Neural progenitor cell (in vitro differentiated cells): ENCODE measurements around the gene CHCT1.

Experiments
- EZH2phosphoT487 ChIP-seq: fragments of 200-600 bp; sonication (generic); IDR thresholded peaks from 2 replicates; pipeline ENCODE4 v1.6.1; 2017; ENCODE audit warnings: antibody characterized with exemption
- TF ChIP-seq, protein P1 (sequence below): fragments of 200-600 bp; sonication (generic); IDR thresholded peaks from 2 replicates; pipeline ENCODE4 v1.5.1; 2017; ENCODE audit warnings: antibody characterized with exemption, mild to moderate bottlenecking

DNA sequence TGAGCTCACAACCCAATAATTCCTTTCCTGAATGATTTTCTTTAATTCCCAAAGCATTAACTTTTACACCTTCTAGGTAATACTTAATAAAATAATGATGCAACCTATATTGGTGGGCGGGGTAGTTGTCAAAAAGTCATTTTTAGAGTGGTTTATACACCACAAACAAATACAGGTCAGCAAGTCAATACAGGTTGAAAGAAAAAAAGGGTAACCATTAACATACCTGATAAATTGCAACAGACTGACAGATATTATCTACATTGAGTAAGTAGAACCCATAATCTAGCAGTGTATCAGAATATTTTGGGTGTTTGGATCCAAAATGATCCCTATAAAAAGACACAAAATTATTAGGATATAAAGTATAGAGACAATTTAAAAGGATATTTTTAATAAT is 39.3 kb downstream of the CHCT1 start:
- TF ChIP-seq, protein P1, sequence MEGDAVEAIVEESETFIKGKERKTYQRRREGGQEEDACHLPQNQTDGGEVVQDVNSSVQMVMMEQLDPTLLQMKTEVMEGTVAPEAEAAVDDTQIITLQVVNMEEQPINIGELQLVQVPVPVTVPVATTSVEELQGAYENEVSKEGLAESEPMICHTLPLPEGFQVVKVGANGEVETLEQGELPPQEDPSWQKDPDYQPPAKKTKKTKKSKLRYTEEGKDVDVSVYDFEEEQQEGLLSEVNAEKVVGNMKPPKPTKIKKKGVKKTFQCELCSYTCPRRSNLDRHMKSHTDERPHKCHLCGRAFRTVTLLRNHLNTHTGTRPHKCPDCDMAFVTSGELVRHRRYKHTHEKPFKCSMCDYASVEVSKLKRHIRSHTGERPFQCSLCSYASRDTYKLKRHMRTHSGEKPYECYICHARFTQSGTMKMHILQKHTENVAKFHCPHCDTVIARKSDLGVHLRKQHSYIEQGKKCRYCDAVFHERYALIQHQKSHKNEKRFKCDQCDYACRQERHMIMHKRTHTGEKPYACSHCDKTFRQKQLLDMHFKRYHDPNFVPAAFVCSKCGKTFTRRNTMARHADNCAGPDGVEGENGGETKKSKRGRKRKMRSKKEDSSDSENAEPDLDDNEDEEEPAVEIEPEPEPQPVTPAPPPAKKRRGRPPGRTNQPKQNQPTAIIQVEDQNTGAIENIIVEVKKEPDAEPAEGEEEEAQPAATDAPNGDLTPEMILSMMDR: no peak
- TF ChIP-seq EZH2phosphoT487: no peak
